NCI-H345 treated with DMSO at 0.1 percent for 48 hours (cell line): ENCODE measurements around the gene CDK5.
"Not testable (repeated sequence)": the region's sequence is repeated elsewhere in the genome, so short reads cannot be mapped to it uniquely, and the experiment has no call there.

Experiments
- DNase-seq: peaks from one replicate; lab custom pipeline; 2025; ENCODE audit not compliant: unreplicated experiment; lab: John Stamatoyannopoulos, UW

The CDK5 gene

DNA sequence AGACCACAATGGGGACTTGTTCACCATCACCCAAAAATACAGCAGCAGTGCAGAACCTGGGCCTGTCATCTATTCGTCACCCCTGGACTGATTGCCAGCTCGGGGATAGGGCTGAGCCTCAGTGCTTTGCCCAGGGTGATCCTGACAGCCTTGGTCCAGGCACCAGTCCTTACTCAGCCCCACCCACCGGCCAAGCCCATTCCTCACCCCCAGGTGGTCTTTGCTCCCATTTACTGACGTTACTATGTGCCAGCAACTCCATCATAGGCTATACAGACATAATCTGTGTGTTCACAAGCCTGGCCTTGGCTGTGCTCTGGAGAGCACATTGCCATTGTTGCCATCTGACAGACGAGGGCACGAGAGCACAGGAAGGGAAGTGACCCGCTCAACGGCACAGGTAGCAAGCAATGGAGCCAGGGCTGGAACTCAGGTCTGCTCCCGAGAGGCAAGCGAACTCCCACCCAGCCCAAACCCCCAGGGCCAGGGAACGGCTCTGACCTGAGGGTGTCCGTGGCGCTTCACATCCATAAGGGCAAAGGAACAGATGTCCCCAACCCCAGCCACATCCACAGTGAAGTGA is 40.2 kb downstream of the CDK5 start:
- no peak for DNase-seq

GRCh38 chr7:151016942-151017341 is 40.8 kb downstream of the CDK5 start:
- no peak for DNase-seq

DNA sequence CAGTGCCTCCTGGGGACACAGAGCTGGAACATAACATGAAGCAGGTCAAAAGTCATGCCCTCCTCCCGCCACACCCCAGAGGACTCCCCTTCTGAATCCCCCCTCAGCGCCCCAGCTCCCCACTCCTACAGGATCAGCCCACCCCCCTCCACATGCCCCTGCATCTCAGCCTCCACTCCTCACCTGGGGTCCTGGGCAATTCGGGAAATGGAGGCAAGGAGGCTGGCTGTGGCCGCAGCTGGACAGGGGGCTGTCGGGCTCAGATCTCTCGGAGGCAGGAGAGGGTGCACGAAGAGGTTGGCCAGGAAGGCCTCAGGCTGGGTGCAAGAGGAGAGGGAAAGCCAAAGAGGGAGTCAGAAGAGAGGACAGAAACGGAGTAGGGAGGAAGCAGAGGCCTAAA is 41.2 kb downstream of the CDK5 start:
- no peak for DNase-seq

DNA sequence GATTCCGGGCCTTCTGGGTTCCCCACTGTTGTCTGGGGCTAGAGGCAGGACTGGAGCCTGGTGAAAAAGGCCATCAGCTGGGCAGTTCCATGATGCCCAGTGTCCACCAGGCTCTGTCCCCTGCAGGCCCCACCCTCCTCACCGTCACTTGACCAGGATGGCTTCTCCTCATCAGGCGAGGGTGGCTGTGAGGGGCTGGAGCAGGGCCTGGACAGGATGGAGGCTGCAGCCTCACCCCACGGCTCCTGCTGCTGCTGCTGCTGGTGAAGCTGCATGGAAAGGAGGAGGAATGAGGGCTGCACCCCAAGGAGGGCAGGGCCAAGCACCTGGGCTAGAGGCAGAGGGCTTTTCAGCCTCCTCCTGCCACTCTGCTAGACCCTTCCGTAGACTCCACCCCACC is 41.7 kb downstream of the CDK5 start:
- no peak for DNase-seq

- DNase-seq: no peak
Measured at GRCh38 chr7:151014950-151015349, 42.7 kb downstream of the CDK5 start.

DNA sequence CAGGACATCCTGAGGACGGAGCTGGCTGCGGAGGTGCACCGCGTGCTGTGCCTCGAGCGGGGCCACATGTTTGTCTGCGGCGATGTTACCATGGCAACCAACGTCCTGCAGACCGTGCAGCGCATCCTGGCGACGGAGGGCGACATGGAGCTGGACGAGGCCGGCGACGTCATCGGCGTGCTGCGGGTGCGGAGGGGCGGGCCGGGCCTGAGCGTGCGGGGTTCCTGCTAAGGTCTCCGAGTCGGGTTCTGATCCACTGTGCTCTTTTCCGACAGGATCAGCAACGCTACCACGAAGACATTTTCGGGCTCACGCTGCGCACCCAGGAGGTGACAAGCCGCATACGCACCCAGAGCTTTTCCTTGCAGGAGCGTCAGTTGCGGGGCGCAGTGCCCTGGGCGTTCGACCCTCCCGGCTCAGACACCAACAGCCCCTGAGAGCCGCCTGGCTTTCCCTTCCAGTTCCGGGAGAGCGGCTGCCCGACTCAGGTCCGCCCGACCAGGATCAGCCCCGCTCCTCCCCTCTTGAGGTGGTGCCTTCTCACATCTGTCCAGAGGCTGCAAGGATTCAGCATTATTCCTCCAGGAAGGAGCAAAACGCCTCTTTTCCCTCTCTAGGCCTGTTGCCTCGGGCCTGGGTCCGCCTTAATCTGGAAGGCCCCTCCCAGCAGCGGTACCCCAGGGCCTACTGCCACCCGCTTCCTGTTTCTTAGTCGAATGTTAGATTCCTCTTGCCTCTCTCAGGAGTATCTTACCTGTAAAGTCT is 43.8 kb downstream of the CDK5 start:
- no peak for DNase-seq

DNA sequence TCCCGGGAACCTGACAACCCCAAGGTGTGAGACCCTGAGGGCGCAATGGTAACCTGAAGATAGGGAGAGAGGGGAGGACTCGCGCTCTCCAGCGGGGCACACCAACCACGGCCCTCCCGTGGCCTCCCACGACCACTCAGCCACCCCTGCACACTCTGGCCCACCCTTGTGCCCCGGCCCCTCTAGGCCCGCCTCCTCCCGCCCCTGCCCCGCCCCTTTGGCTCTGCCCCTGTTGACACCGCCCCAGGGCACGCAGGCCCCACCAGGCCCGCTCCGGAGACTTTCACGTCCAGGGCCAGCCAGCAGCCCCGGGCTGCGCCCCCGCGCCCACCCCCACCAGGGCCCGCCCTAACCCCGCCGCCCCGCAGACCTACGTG is 44.4 kb downstream of the CDK5 start:
- DNase-seq: no peak

DNA sequence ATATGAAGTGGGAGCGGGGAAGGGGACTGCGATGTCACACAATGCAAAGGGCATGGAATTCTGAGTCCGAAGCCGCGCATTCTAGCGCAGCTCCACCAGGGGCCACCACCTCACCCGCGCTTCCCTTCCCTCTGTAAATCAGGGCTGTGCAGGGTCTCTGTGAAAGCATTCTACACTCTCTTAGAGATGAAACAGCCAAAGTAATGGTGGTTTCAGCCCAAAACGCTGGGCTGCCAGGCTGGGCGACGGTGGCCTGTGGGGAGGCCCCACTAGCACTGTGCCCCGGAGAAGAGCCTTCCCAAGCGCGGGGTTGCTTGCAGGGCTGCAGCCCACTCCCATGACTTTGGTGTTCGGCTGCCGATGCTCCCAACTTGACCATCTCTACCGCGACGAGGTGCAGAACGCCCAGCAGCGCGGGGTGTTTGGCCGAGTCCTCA is 44.8 kb downstream of the CDK5 start:
- DNase-seq: peak; percentile 2

GRCh38 chr7:151012031-151012692 is 45.5 kb downstream of the CDK5 start:
- DNase-seq: no peak

DNA sequence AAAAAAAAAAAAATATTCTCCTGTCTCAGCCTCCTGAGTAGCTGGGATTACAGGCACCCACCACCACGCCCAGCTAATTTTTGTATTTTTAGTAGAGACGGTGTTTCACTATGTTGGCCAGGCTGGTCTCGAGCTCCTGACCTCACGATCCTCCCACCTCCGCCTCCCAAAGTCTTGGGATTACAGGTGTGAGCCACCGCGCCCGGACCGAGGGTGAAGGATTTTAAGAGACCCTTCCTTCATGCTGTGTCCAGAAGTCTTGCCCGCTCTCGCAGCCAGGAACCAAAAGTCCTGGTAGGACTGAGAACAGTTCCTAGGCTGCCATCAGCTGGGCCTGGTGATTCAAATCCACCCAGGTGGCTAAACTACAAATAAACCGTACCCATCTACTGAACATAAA is 46.1 kb downstream of the CDK5 start:
- not testable (repeated sequence) for DNase-seq

GRCh38 chr7:151011097-151011409 is 46.6 kb downstream of the CDK5 start:
- no peak for DNase-seq

DNA sequence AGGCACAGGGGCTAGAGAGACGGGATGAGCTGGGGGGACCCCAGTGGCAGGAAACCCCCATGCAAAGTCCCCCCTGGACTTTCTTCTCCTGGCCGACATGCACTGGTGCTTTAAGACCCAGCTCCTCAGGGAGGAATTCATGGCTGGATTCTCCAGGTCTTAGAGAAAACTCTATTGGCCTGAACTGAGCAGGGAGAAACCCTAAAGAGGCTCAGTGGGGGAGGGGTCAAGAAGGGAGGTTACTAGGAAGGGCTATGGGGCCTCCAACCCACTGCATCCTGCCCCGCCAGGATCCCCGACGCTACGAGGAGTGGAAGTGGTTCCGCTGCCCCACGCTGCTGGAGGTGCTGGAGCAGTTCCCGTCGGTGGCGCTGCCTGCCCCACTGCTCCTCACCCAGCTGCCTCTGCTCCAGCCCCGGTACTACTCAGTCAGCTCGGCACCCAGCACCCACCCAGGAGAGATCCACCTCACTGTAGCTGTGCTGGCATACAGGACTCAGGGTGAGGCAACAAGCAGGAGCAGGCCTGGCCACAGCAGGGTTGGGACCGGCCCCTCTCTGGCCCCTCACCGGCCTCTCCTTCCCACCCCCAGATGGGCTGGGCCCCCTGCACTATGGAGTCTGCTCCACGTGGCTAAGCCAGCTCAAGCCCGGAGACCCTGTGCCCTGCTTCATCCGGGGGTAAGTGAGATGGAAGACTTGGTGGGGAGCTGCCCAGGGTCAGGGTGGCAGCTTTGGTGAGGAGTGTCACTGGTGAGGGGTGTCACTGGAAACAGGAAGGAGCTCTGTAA is 47.2 kb downstream of the CDK5 start:
- DNase-seq: no peak

- DNase-seq: no peak
Measured at GRCh38 chr7:151010037-151010306, 47.7 kb downstream of the CDK5 start.

- DNase-seq: no peak
Measured at GRCh38 chr7:151009327-151010036, 48.2 kb downstream of the CDK5 start.

DNA sequence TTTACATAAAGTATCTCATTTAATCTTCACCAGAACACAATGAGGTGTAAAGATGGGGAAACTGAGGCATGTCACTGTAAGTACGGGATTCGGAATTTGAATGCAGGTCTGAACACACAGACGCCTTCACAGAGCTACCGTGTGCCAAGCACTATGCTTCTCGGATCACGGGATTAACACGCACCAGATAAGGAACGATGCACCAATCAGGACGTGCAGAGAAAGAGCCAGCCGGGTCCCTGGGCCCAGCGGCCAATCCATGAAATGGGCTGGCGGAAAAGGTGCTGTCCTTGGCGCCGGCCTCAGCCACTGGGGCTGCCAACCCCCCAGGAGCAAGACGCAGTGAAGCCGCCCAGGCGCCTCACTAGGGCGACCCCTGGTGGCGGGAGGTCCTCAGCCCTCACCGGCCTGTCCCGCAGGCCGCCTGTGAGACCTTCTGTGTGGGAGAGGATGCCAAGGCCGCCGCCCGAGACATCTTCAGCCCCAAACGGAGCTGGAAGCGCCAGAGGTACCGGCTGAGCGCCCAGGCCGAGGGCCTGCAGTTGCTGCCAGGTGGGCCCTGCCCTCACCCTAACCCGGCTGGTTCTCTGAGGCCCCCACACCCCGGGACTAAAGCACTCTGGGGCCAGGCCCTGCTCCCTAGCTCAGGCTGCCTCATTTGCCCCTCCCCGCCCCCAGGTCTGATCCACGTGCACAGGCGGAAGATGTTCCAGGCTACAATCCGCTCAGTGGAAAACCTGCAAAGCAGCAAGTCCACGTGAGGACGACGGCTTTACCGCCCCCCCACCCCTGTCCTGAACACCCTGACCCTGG is 49.0 kb downstream of the CDK5 start:
- no peak for DNase-seq

GRCh38 chr7:151008143-151008510 is 49.6 kb downstream of the CDK5 start:
- no peak for DNase-seq

DNA sequence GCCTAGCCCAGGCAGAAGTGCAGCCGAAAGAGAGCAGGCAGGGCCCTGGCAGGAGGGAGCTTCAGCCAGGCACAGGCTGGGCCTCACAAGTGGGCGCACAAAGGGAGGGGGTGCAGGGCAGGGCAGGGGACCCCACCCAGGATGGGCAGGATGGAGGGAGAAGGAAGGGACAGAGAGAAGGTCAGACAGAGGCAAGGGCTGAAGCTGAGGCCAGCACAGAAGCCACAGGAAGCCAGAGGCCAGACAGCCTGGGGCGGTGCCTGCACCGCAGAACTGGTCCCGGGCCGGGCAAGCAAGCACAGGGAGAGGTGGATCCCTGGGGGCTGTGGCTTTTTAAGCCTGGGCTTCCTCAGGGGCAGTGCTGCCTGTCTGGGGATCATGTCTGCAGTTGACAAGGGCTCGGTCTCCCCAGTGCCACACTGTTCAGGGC is 50.2 kb downstream of the CDK5 start:
- no peak for DNase-seq

GRCh38 chr7:151006590-151007300 is 51.0 kb downstream of the CDK5 start:
- no peak for DNase-seq

GRCh38 chr7:151005566-151005965 is 52.1 kb downstream of the CDK5 start:
- no peak for DNase-seq
